ENCODE data around the gene LRRC2.

The LRRC2 gene

DNA sequence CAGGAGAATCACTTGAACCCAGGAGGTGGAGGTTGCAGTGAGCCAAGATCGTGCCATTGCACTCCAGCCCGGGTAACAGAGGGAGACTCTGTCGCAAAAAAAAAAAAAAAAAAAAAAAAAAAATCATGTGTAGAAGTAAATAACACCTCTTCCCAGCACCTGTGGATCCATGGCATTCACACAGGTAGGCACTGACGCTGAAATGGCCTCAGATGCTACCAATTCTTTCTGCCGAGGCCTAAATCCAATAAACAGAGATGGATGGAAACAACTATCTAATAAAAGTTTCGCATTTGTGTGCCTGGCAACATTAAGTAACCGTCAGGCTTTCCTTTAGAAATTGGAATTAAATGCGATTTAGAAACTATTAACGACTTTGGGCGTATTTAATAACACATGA is 10.3 kb upstream of the LRRC2 start:
- TF ChIP-seq POLR2AphosphoS5 (IDR thresholded peaks at IDR 0.05; ENCODE audit: low read depth), result no peak
- TF ChIP-seq GABPA (IDR thresholded peaks at IDR 0.05; ENCODE audit: low read depth), result no peak
- DNase-seq (ENCODE audit: low read depth in 1 of 2, low spot score in 1 of 2), result no peak
- Histone ChIP-seq H3K4me3 (replicated peaks; ENCODE audit: insufficient read depth, low read length) (no peak overlapping the region), H3K27me3 (ENCODE audit: insufficient read depth, poor library complexity, severe bottlenecking) (no peaks in the 10 kb centered on the region), H3K27ac (replicated peaks) (no peak overlapping the region)

DNA sequence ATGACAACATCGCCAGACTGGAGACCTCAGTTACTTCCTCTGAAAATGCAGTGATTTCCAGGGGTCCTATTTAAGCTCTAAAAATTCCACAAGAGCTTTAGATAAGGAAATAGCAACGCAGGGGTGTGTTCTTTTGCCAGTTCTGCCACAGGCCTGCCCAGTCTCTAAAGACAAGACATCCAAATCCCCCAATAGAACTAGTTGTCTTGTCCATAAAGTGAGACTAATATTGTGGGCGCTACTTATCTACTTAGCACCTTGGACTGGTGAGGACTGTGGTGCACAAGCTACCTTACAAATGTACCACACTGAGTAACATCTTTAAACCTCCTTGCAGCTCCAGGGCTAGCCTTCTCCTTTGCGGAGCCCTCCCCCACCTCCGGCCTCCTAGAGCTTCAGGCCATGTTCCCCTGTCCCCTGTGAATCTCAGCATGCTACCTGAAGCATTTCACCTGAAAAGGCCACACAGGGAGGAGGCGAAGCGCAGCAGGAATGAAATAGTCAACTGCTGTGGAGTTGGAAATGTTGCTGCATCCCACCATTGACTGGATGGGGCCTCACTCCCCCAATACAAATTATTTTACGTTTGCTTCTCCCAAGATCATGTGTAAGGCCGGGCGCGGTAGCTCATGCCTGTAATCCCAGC is 9.6 kb upstream of the LRRC2 start:
- no peak for DNase-seq (ENCODE audit: low read depth in 1 of 2, low spot score in 1 of 2)
- no peak overlapping the region for H3K4me3 ChIP-seq (replicated peaks; ENCODE audit: insufficient read depth, low read length)
- TF ChIP-seq, protein P1, sequence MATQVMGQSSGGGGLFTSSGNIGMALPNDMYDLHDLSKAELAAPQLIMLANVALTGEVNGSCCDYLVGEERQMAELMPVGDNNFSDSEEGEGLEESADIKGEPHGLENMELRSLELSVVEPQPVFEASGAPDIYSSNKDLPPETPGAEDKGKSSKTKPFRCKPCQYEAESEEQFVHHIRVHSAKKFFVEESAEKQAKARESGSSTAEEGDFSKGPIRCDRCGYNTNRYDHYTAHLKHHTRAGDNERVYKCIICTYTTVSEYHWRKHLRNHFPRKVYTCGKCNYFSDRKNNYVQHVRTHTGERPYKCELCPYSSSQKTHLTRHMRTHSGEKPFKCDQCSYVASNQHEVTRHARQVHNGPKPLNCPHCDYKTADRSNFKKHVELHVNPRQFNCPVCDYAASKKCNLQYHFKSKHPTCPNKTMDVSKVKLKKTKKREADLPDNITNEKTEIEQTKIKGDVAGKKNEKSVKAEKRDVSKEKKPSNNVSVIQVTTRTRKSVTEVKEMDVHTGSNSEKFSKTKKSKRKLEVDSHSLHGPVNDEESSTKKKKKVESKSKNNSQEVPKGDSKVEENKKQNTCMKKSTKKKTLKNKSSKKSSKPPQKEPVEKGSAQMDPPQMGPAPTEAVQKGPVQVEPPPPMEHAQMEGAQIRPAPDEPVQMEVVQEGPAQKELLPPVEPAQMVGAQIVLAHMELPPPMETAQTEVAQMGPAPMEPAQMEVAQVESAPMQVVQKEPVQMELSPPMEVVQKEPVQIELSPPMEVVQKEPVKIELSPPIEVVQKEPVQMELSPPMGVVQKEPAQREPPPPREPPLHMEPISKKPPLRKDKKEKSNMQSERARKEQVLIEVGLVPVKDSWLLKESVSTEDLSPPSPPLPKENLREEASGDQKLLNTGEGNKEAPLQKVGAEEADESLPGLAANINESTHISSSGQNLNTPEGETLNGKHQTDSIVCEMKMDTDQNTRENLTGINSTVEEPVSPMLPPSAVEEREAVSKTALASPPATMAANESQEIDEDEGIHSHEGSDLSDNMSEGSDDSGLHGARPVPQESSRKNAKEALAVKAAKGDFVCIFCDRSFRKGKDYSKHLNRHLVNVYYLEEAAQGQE (IDR thresholded peaks at IDR 0.05; ENCODE audit: insufficient replicate concordance, low read depth), result no peak
- TF ChIP-seq SPI1 (IDR thresholded peaks at IDR 0.05; ENCODE audit: borderline replicate concordance, low read depth) (no peak), POLR2AphosphoS5 (IDR thresholded peaks at IDR 0.05; ENCODE audit: low read depth) (no peak), GABPA (IDR thresholded peaks at IDR 0.05; ENCODE audit: low read depth) (no peak)
- TF ChIP-seq, protein P2, sequence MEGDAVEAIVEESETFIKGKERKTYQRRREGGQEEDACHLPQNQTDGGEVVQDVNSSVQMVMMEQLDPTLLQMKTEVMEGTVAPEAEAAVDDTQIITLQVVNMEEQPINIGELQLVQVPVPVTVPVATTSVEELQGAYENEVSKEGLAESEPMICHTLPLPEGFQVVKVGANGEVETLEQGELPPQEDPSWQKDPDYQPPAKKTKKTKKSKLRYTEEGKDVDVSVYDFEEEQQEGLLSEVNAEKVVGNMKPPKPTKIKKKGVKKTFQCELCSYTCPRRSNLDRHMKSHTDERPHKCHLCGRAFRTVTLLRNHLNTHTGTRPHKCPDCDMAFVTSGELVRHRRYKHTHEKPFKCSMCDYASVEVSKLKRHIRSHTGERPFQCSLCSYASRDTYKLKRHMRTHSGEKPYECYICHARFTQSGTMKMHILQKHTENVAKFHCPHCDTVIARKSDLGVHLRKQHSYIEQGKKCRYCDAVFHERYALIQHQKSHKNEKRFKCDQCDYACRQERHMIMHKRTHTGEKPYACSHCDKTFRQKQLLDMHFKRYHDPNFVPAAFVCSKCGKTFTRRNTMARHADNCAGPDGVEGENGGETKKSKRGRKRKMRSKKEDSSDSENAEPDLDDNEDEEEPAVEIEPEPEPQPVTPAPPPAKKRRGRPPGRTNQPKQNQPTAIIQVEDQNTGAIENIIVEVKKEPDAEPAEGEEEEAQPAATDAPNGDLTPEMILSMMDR (IDR thresholded peaks at IDR 0.05; ENCODE audit: insufficient read depth, low read length), result no peak
- H3K27ac ChIP-seq (replicated peaks), result no peak overlapping the region
- no peaks in the 10 kb centered on the region for H3K27me3 ChIP-seq (ENCODE audit: insufficient read depth, poor library complexity, severe bottlenecking)

- no peak for DNase-seq (ENCODE audit: low read depth in 1 of 2, low spot score in 1 of 2)
- TF ChIP-seq POLR2AphosphoS5 (IDR thresholded peaks at IDR 0.05; ENCODE audit: low read depth), result no peak
- TF ChIP-seq, protein P1 (IDR thresholded peaks at IDR 0.05; ENCODE audit: insufficient replicate concordance, low read depth), result no peak
- TF ChIP-seq, protein P2 (IDR thresholded peaks at IDR 0.05; ENCODE audit: insufficient read depth, low read length), result no peak
- TF ChIP-seq GABPA (IDR thresholded peaks at IDR 0.05; ENCODE audit: low read depth), result no peak
- TF ChIP-seq SPI1 (IDR thresholded peaks at IDR 0.05; ENCODE audit: borderline replicate concordance, low read depth), result no peak
- no peak overlapping the region for H3K4me3 ChIP-seq (replicated peaks; ENCODE audit: insufficient read depth, low read length)
- no peak overlapping the region for H3K27ac ChIP-seq (replicated peaks)
- no peaks in the 10 kb centered on the region for H3K27me3 ChIP-seq (ENCODE audit: insufficient read depth, poor library complexity, severe bottlenecking)
These were observed 8.9 kb upstream of the LRRC2 start for GRCh38 chr3:46574881-46575576.

- Histone ChIP-seq H3K27ac (replicated peaks) (no peak overlapping the region), H3K4me3 (replicated peaks; ENCODE audit: insufficient read depth, low read length) (no peak overlapping the region), H3K27me3 (ENCODE audit: insufficient read depth, poor library complexity, severe bottlenecking) (no peaks in the 10 kb centered on the region)
- no peak for DNase-seq (ENCODE audit: low read depth in 1 of 2, low spot score in 1 of 2)
- TF ChIP-seq SPI1 (IDR thresholded peaks at IDR 0.05; ENCODE audit: borderline replicate concordance, low read depth) (no peak), POLR2AphosphoS5 (IDR thresholded peaks at IDR 0.05; ENCODE audit: low read depth) (no peak), GABPA (IDR thresholded peaks at IDR 0.05; ENCODE audit: low read depth) (no peak)
- TF ChIP-seq, protein P1 (IDR thresholded peaks at IDR 0.05; ENCODE audit: insufficient replicate concordance, low read depth), result no peak
- TF ChIP-seq, protein P2 (IDR thresholded peaks at IDR 0.05; ENCODE audit: insufficient read depth, low read length), result no peak
These were observed 8.1 kb upstream of the LRRC2 start for GRCh38 chr3:46574243-46574646.

Measured in HL-60 (cell line).